ENCODE results near the gene ZNF276.
"Not testable (repeated sequence)": the region's sequence is repeated elsewhere in the genome, so short reads cannot be mapped to it uniquely, and the experiment has no call there.

The ZNF276 gene

GRCh38 chr16:89695875-89696669 is 25.3 kb upstream of the ZNF276 start:
- no peak for DNase-seq (ENCODE audit: low read depth in 2 of 2)

DNA sequence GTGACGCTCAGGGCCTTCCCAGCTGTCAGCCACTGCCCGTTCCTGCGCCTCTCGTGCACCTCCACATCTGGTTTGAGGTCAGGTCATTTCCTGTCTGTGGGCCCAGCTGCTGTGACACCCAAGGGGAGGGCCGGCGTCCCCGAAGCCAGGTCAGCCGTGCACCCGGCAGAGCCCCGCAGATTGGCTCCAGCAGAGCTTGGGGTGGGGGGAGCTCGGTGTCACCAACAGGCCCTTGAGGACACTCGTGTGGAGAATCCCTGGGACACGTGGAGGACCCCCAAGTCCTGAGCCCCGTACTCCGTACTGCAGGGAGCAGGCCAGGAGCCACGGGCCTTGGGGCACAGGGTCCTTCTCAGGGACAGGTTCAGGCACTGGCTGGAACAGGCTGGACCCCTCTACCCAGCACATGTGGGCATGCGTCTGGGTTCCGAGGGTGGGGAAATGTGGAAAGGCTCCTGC is 24.6 kb upstream of the ZNF276 start:
- no peak for DNase-seq (ENCODE audit: low read depth in 2 of 2)

DNA sequence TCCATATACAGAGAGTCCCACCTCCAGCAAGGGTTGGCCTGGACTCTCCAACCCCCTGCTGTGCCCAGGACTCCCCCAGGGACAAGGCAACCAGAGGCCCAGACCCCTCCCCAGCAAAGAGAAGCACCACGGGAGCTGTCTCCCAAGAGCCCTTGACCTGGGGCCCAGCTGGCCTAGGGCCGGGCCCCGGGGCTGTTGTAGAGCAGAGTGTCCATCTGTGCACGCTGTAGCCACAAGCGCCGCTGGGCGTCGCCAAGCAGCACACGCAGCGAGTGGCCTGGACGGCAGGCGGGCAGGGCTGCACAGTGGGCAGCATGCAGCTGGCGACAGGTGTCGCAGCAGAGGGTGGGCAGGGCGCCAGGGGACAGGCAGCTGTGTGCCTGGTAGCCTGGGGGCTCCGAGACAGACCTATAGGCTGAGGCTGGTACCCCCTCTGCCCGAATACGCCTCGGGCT is 24.1 kb upstream of the ZNF276 start:
- DNase-seq (ENCODE audit: low read depth in 2 of 2), result no peak

- DNase-seq (ENCODE audit: low read depth in 2 of 2), result no peak
Observed at GRCh38 chr16:89697616-89698331, 23.6 kb upstream of the ZNF276 start.

DNA sequence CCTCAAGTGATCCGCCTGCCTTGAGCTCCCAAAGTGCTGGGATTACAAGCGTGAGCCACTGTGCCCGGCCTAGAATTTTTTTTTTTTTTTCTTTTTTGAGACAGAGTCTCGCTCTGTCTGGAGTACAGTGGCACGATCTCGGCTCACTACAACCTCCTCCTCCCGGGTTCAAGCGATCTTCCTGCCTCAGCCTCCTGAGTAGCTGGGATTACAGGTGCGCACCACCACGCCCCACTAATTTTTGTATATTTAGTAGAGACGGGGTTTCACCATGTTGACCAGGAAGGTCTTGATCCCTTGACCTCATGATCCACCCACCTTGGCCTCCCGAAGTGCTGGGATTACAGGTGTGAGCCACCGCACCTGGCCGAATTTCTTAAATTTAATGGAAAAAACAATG is 22.6 kb upstream of the ZNF276 start:
- not testable (repeated sequence) for DNase-seq (ENCODE audit: low read depth in 2 of 2)

DNA sequence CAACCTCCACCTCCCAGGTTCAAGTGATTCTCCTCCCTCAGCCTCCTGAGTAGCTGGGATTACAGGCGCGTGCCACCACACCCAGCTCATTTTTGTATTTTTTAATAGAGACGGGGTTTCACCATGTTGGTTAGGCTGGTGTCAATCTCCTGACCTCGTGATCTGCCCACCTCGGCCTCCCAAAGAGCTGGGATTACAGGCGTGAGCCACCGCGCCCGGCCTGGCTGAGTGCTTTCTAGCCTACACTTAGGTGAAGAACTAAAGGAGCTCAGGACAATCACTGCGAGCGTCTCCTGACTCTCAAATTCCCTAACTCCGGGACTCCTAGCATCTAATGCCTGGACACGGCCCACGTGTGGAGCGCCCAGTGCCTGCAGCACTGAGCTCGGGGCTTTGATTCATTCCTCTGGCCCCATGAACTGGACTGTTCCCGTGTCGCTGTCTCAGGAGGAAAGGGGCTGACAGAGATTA is 21.7 kb upstream of the ZNF276 start:
- not testable (repeated sequence) for DNase-seq (ENCODE audit: low read depth in 2 of 2)

DNA sequence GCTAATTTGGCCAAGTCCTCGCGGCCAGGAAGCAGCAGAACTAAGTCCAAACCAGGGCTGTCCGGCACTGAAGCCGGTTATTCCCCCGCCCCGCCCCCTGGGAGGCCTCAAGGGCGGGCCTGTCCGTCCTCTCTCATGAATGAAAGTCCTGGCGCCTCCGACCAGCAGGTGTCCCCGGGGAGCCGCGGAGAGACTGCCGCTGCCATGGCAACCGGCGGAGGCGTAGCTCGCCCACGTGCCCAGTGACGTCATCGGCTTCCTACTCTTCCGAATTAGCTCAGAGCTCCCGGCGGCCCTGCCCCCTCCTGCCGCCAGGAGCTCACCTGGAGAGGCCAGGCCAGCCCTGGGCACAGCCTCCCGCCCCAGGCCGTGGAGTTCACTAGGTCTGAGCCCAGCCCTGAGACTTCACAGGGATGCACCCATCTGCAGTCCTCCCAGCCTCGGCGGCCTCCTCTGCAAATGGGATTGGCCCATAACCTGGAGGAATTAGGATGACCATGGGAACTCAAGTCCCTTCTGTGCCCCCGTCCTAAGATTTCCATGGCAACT is 21.2 kb upstream of the ZNF276 start:
- peak; percentile 92 to 97 for DNase-seq (ENCODE audit: low read depth in 2 of 2)

- no peak for DNase-seq (ENCODE audit: low read depth in 2 of 2)
Observed at GRCh38 chr16:89700649-89701424, 20.5 kb upstream of the ZNF276 start.

GRCh38 chr16:89701425-89702406 is 19.6 kb upstream of the ZNF276 start, which contains the start of gene SPATA2L:
Gene SPATA2L (minus strand): TSS chr16:89701705. CDS start chr16:89701232, 473 bp downstream.
- peak; percentile 93 to 95 for DNase-seq (ENCODE audit: low read depth in 2 of 2)

GRCh38 chr16:89704281-89704680 is 17.1 kb upstream of the ZNF276 start:
- no peak for DNase-seq (ENCODE audit: low read depth in 2 of 2)

- no peak for DNase-seq (ENCODE audit: low read depth in 2 of 2)
Observed at GRCh38 chr16:89705006-89705405, 16.3 kb upstream of the ZNF276 start.

DNA sequence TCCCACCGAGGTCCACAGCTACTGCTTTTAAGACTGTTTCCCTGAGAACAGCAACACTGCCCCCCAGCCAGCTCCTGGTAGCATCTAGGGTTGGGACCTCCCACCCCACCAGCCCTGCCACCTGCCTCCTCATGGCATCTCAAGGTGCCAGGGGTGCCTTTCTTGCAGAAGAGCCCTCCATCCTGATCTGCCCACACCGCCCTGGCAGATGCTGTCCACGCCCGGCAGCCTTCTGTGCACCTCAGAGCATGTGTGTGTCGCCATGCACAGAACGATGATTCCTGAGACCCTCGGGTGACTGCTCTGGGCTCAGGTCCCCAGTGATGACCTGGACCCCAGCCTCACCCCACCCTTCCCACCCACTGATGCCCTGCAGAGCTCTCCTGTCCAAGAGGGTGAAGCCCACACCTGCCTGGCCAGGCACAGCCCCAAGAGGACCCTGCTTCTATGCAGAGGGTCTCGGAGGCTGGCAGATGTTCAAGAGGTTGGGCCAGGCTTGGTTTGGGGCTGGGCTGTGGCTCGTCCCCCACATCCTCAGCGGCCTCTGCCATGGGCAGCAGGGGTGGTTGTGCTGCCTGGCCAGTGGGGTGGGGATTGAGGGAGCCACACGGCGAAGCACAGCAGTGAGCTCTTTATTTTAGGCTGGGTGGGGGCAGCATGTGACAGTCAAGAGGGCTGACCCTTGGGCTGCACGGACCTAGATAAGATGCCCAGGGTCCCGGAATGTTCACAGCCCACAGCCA is 14.6 kb upstream of the ZNF276 start:
- DNase-seq (ENCODE audit: low read depth in 2 of 2), result no peak

DNA sequence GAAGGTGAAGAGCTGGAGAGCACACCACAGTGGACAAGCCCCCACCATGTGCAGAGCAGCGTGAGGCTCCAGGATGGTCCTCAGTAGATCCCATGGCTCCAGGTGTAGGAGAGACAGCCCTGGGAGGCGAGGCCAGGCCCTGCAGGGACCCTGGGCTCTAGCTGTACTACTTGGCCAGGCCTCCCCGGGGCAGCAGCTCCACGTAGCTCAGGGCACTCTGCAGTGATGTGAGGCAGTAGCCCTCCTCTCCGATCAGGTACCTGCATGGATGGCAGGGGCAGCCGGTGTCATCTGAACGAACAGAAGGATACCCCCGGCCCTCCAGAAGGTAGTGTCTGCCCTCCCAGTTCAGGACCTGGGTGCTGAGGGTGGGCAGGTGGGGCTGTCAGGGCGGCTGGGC is 13.6 kb upstream of the ZNF276 start:
- DNase-seq (ENCODE audit: low read depth in 2 of 2), result no peak

DNA sequence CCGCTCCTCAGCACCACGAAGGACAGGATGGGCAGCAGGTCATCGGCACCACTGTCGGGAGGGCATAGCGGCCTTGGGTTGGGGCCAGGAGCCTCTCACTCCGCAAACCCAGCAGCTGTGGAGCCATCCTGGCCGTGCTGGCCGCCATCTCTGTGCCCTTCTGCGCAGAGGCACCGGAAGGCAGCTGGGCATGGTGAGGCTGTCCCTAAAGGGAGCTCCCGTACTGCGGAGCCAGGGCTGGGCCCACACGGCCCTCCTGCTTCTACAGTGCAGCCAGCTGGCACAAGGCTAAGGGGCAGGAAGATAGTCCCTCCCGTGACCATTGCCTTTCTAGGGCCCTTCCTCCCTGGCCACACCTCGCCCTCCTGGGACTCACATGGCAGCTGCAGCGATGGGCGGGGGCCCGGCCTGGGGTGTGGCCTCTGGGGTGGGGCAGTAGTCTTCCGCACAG is 12.8 kb upstream of the ZNF276 start:
- no peak for DNase-seq (ENCODE audit: low read depth in 2 of 2)

DNA sequence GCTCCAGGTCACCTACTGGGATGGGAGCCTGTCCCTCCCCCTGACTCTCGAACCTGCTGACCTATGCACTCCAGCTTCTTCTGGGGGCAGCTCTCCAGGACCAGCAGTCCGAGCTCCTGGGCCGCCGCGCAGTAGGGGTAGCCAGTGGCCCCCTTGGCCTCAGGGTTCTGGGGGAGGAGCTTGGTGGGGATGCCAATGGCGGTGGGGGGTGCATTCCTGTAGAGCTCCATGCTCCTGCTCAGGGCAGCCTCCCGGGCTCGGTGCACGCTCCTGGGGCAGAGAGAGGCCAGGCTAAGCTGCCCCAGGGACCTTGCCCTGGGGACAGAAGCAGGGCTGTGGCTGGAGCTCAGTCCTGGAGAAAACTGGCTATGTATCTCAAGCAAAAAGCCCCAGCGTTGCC is 12.2 kb upstream of the ZNF276 start:
- no peak for DNase-seq (ENCODE audit: low read depth in 2 of 2)

DNA sequence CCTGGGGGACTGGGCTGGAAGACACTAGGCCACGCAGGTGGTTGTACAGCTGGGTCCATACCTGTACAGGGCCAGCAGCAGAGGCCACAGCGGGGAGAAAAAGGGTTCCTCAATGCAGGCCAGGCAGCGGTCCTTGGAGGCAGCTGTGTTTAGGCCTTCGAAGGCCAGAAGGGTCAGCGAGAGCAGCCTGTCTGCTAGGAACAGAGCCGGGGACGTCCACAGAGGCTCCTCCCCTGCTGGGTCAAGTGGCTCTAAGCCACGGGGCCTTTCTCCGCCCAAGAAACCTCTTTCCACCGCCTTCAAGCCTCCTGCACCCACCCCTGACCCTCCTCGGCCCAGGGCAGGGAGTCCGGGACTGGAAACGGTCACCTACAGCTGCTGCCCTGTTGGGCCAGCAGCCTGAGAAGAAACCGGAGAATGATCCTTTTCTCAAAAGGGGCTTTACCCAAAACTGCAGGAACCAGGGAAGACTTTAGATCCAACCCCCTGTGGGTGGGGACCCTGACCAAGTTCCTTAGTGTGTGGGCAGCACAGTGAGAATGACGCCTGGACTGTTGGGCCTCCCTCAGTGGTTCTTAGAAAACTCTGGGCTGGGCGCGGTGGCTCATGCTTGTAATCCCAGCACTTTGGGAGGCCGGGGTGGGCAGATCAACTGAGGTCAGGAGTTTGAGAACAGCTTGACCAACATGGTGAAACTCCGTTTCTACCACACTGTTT is 11.5 kb upstream of the ZNF276 start:
- DNase-seq (ENCODE audit: low read depth in 2 of 2), result no peak

- no peak for DNase-seq (ENCODE audit: low read depth in 2 of 2)
Observed at GRCh38 chr16:89710709-89711564, 10.4 kb upstream of the ZNF276 start.
